ENCODE measurements around the gene GSTM3.
"Not testable (repeated sequence)": the region's sequence is repeated elsewhere in the genome, so short reads cannot be mapped to it uniquely, and the experiment has no call there.

The GSTM3 gene

DNA sequence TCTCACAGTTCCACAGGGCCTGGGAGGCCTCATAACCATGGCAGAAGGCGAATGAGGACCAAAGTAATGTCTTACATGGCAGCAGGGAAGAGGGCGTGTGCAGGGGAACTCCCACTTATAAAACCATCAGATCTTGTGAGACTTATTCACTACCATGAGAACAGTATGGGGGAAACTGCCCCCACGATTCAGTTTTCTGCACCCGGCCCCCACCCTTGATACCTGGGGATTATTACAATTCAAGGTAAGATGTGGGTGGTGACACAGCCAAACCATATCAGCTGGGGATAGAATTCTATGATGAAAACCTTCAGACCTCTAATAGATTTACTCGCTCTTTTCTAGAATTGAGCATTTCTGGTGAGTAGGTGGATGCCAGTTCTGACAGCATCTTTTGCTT, 46.4 kb downstream of the GSTM3 start:
- not testable (repeated sequence) for DNase-seq

GRCh38 chr1:109691759-109692158, 49.1 kb downstream of the GSTM3 start:
- peak in 1 of 3 donors; percentile 17 for DNase-seq

- DNase-seq = no peak
Measured at GRCh38 chr1:109689844-109690405, 50.9 kb downstream of the GSTM3 start.

DNA sequence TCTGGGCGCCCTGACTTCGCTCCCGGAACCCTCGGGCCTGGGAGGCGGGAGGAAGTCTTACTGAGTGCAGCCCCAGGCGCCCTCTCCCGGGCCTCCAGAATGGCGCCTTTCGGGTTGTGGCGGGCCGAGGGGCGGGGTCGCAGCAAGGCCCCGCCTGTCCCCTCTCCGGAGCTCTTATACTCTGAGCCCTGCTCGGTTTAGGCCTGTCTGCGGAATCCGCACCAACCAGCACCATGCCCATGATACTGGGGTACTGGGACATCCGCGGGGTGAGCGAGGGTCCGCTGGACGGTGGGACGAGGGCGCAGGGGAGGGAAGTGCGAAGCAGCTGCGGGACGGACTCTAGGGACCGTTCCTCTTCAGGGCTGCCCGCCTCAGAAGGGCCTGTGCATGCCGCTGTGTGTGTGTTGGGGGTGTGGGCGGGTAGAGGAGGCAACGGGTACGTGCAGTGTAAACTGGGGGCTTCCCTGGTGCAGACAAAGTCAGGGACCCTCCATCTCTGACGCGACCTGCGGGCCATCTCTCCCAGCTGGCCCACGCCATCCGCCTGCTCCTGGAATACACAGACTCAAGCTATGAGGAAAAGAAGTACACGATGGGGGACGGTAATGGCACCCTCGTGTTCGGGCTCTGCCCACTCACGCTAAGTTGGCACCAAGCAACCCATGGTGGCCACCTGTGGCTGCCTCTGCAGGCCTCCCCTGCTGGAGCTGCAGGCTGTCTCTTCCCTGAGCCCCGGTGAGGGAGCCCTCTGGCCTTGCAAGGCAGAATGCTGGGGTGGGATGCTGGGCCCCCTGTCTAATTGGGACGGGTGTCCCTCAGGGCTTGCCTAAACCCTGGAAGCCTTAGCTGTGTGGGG, 53.0 kb downstream of the GSTM3 start, which contains the start of gene GSTM1:
Gene GSTM1, plus strand, starts transcription at position 177 of the 859 bp plus-strand sequence. Its CDS starts 57 bp downstream, at position 234.
- DNase-seq = peak; percentile 72 to 94 (median 88)

GRCh38 chr1:109687109-109687508, 53.7 kb downstream of the GSTM3 start:
- not testable (repeated sequence) for DNase-seq

GRCh38 chr1:109685890-109686289, 54.9 kb downstream of the GSTM3 start:
- not testable (repeated sequence) for DNase-seq

DNA sequence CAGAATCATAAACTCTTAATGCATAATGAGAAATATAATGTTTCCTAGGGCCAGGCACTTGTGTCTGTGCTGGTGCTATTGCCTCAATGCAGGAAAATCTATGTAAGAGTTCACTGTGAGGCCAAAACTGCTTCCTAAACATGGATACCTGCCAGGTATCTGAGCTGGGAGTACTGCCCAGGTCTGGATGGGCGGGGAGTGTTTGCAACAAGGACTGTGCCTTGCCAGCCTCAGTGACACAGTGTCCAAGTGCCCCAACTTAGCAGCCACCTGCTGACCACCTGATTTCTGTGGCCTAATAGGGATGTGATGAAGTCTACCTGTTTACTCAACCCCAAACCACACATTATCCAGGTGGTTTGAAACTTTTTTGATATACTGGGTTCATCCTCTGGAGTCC, 55.4 kb downstream of the GSTM3 start:
- DNase-seq = not testable (repeated sequence)

DNA sequence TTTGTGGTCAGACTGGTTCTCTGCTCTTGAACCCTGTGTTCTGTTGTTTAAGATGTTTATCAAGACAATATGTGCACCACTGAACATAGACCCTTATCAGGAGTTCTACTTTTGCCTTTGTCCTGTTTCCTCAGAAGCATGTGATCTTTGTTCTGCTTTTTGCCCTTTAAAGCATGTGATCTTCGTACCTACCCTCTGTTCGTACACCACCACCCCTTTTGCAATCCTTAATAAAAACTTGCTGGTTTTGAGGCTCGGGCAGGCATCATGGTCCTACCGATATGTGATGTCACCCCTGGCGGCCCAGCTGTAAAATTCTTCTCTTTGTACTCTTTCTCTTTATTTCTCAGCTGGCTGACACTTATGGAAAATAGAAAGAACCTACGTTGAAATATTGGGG, 56.1 kb downstream of the GSTM3 start:
- DNase-seq = peak in 1 of 3 donors; percentile 22
